Activated CD4-positive, alpha-beta T cell treated with anti-CD3 and anti-CD28 coated beads for 4 hours (primary cell): Measurements from ENCODE around the gene CNOT3.
A peak's percentile ranks its signal among the peaks of the same experiment; 100 is the strongest.

Experiments used
- DNase-seq, 2 donors: peaks; one replicate each; pipeline ENCODE4 v3.0.0-alpha.2; 2020

Gene CNOT3

DNA sequence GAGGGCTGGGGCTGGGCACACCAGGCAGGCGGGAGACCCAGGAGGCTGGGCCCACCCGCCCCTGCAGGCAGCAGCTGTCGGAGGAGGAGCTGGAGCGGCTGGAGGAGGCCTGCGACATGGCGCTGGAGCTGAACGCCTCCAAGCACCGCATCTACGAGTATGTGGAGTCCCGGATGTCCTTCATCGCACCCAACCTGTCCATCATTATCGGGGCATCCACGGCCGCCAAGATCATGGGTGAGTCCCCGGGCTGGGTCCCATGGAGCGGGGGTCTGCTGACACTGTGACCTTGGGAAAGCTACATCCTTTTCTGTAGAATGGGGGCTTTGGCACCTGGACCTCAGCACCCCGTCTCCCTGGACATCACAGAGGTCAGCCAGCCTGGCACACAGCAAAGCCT lies 13.9 kb upstream of the CNOT3 start:
- DNase-seq, result no peak

DNA sequence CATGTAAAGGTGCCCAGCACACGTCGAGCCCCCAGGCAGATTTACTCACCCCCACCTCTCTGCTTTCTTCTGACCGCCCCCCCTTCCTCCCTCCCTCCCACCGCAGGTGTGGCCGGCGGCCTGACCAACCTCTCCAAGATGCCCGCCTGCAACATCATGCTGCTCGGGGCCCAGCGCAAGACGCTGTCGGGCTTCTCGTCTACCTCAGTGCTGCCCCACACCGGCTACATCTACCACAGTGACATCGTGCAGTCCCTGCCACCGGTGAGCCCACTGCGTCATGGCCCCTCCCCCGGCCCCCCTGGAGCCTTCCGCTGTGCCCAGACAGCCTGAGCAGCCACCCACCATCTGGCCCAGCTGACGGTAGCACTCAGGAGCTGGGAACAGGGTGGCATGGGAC lies 13.2 kb upstream of the CNOT3 start:
- DNase-seq, result no peak

GRCh38 chr19:54125713-54126112 lies 11.8 kb upstream of the CNOT3 start:
- no peak for DNase-seq

DNA sequence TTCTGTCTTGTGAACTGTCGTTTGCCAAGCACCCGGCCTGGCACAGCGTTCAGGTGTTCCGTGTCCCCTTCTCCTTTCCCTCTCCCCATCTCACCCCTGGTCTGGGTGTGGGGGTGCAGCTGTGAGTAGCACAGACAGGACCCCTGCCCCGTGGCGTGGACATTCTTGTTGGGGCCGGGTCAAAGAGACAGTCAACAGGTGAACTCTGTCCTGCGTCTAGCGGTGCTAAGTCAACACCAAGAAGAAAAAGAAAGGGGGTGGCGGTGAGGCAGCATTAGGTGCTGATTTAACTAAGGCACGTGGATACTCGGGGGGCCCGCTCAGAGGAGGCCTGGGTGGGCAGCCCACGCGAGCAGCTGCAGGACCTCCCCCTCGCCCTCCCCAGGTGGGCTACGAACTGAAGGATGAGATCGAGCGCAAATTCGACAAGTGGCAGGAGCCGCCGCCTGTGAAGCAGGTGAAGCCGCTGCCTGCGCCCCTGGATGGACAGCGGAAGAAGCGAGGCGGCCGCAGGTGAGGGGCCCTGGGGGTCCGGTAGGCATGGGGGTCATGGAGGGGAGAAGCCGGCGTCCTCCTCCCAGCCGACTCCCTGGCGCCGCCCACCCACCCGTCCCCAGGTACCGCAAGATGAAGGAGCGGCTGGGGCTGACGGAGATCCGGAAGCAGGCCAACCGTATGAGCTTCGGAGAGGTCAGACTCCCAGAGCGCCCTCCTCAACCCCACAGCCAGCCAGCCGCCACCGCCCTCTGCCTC lies 9.7 kb upstream of the CNOT3 start:
- no peak for DNase-seq

DNA sequence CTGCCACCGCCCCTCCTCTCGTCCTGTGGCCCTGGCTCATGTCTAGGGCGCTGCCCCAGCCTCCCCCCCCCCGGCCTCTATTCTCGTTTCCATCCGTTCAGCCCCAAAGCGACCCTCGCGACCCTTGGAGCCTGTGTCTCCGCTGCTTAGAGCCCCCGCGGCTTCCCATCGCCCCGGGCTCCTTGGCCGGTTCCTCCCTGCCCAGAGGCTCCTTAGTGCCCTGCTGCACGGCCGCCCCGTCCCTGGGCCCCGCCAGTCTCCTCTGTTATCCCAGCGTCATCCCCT lies 9.2 kb upstream of the CNOT3 start:
- no peak for DNase-seq

GRCh38 chr19:54128796-54129616 lies 8.6 kb upstream of the CNOT3 start:
- DNase-seq, result no peak

- no peak for DNase-seq
These were observed 8.0 kb upstream of the CNOT3 start for GRCh38 chr19:54129617-54129996.

GRCh38 chr19:54133312-54133956 lies 4.1 kb upstream of the CNOT3 start:
- DNase-seq, result no peak

GRCh38 chr19:54133957-54134590 lies 3.5 kb upstream of the CNOT3 start:
- DNase-seq, result no peak

DNA sequence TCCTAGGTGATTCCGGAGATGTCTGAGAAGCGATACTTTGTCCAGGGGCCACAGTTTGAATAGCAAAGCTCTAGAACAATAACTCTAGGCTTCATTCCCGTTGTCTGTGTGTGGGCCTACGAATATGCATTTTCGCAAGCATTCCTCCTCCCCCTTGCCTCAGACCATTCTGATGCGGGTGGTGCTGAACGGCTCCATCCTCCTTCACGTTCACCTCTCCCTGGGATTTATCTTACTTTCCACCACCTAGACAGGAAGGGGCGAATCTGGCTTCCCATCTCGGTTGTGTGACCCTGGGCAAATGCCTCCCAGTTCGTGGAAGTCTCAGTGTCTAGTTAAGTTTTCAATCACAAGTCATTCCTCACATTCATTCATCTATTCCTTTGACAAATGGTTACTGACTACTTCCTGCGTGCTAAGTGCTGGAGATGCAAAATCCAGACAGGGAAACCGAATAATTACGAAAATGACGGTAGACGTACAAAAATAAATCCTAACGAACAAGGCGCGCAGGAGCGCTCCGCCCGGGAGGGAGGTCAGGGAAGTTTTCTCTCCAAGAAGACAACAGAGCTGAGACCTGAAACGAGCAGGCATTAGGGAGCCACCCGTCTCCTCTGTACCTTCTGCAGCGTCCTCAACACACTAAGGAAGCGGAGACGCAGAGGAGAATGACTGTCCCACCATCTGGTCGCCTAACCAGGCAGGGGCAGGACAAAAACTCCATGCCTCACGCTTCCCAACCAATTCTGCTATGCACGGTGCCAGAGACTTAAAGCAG lies 1.3 kb upstream of the CNOT3 start:
- DNase-seq, result no peak

- peak; percentile 98 to 99 for DNase-seq
These were observed 481 bp upstream of the CNOT3 start for GRCh38 chr19:54136864-54137698.

DNA sequence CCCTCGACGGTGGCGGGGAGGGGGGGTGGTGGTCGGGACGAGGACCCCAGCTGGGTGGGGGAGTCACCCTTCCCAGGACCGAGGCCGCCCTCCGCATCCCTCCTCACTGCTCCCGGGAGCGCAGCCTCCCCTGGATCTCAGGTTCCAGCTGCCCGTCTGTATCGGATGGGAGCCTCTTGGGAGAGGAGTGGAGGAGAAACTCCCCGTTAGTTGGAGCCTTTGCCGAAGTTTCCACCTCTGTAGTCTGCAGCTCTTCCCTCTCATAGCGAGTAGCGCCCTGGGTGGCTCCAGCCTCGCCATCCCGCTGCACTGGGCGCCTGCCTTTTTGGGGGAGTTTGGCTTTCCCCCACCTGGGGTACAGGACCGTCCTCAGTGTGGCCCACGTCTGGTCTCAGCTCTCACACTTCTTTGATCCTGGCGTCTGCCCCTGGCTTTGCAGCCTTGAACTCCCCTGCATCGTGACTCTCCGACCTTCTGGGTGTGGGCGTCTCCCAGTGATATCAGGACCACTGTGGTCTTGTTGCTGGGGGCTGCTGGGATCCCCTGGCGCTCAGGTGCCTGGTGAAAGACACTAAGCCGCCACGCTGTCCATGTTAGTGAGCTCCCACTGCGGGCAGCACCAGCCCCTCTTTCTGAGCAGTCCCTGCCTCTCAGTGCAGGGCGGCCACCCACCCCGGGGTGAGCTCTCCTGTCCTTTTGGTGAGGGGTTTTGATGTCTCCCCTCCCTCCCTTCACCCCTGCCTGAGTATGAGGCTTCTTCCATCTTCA lies 1.1 kb downstream of the CNOT3 start:
- DNase-seq, result no peak

DNA sequence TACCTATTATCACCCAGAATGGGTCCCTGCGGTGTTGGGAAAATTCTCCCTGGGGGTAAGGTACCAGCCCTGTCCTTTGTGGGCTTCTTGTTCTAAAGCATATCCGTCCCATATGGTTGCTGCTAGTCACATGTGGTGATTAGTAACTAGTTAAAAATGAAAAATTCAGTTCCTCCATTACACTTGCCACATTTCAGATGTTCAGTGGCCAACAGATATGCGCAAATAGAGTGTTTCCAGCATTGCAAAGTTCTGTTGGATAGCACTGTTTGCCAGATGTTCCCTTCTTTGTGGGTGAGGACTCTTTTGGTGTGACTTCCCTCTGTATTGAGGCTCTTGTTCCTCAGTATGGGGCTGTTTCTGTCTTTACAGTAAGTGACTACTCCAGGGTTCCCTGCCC lies 3.8 kb downstream of the CNOT3 start:
- DNase-seq, result no peak

DNA sequence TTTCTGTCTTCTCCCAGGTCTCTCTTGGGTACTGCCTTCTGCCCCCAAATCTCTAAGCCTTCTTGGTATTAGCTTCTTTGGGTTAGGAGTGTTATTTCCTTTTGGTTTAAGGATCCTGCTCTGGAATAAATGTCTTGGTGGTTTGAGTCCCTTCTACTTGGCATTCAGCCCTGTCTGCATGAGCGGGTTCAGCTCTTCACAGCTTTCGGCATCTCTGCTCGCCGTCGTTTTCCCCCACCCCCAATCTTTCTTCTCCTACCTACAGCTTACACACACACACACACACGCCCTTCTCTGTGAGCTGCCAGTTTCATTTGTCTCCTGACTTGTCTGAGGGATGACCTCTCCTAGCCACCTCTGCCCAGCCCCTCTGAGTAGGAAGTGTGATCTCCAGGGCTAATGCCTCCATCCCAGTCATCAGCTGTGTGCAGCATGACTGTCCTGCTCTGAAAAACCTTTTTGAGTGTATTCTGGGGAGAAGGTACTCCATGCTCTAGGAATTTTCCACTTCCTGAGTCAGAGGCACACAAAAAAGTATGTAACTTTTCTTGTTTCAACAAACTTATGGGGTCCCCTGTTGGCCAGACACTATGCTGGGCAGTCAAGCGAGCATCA lies 4.7 kb downstream of the CNOT3 start:
- DNase-seq, result no peak

GRCh38 chr19:54145541-54146158 lies 8.1 kb downstream of the CNOT3 start:
- DNase-seq, result no peak

- no peak for DNase-seq
These were observed 10.1 kb downstream of the CNOT3 start for GRCh38 chr19:54147676-54148075.

DNA sequence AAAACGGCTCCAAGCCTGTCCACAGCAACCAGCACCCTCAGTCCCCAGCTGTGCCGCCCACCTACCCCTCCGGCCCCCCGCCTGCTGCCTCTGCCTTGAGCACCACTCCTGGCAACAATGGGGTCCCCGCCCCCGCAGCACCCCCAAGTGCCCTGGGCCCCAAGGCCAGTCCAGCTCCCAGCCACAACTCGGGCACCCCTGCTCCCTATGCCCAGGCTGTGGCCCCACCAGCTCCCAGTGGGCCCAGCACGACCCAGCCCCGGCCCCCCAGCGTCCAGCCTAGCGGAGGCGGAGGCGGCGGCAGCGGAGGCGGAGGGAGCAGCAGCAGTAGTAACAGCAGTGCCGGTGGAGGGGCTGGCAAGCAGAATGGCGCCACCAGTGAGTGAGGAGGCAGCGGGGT lies 10.6 kb downstream of the CNOT3 start:
- no peak for DNase-seq

GRCh38 chr19:54149021-54149812 lies 11.7 kb downstream of the CNOT3 start:
- no peak for DNase-seq

DNA sequence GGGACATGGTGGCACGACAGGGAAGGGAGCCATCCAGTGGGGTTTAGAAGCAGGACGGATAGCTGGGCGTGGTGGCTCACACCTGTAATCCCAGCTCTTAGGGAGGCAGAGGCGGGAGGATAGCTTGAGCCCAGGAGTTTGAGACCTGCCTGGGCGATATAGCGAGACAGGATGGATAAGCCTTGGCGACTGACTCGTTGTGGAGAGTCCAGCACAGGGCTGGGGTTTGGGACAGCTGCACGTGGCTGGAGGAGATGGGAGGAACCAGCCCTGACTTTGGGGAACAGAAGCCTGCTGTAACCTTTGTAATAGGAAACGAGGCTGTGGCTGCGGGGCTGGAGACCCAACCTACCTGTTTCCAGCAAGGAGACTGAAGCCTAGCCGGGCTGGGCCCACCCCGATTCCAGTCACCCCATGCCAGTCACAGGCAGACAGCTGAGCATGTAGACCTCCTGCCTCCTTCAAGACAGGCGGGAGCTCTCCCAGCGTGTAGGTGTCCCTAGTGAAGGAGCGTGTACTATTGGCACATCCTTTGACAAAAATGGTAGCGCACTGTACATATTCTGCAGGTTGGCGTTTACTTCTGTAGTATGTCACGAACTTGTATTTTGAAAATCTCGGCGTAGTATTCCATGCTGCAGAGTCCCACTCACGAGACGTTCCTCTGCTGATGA lies 13.9 kb downstream of the CNOT3 start:
- no peak for DNase-seq
